SK-N-SH (cell line): ENCODE measurements around the gene OGFRL1. TPM values are rescaled to one million over a fixed set of nuclear protein-coding genes. Genes with fewer than 3 reads are reported as not detected.

ENCODE experiments used
- CTCF ChIA-PET: fragments of 300-600, 350-600 bp; formaldehyde crosslinking; extraction: SDS; loops from one replicate; lab custom pipeline; 2021; lab: Yijun Ruan, JAX
- POLR2A ChIA-PET: fragments of 350-600 bp; sonication (Branson Sonifier 250); formaldehyde crosslinking; extraction: SDS; loops from one replicate; lab custom pipeline; 2020; ENCODE audit warnings: antibody characterized with exemption, inconsistent platforms; lab: Yijun Ruan, JAX
- DNase-seq: peaks from one replicate; pipeline ENCODE4 v3.0.0; 2012
- H2AFZ ChIP-seq: fragments of 200-600 bp; sonication (generic); 2 replicates; pipeline ENCODE4 v1.8.1; 2016; ENCODE audit warnings: antibody characterized with exemption, mild to moderate bottlenecking, low read depth
- H3F3A ChIP-seq: fragments of 200-600 bp; sonication (generic); replicated peaks from 2 replicates; pipeline ENCODE3; 2016; ENCODE audit warnings: antibody characterized with exemption, mild to moderate bottlenecking; ENCODE audit not compliant: insufficient read depth
- H3K27ac ChIP-seq, 2 experiments: fragments of 200-500 bp in 1 of 2; fragments of 200-600 bp in 1 of 2; sonication (Bioruptor generic) in 1 of 2; sonication (generic), shearing (Covaris generic) in 1 of 2; 2 replicates each; pipeline versions ENCODE4 v1.5.1 to v1.6.1; 2014 to 2016; ENCODE audit warnings: low read depth in 2 of 2, inconsistent platforms in 1 of 2, low read length in 1 of 2, mild to moderate bottlenecking in 1 of 2, mixed read lengths in 1 of 2
- H3K27me3 ChIP-seq: fragments of 200-600 bp; sonication (generic), shearing (Covaris generic); 2 replicates; pipeline ENCODE4 v1.6.1; 2016; ENCODE audit warnings: mixed run types; ENCODE audit not compliant: insufficient read depth
- H3K36me3 ChIP-seq, 2 experiments: fragments of 200-500 bp in 1 of 2; fragments of 200-600 bp in 1 of 2; sonication (Bioruptor generic) in 1 of 2; sonication (generic) in 1 of 2; replicated peaks in 1 of 2; 2 replicates each; pipeline versions ENCODE3 to v1.5.1; 2014 to 2016; ENCODE audit warnings: low read length in 1 of 2, mild to moderate bottlenecking in 1 of 2; ENCODE audit not compliant: insufficient read depth in 2 of 2, control insufficient read depth in 1 of 2
- H3K4me1 ChIP-seq, 2 experiments: fragments of 200-500 bp in 1 of 2; fragments of 200-600 bp in 1 of 2; sonication (Bioruptor generic) in 1 of 2; sonication (generic), shearing (Covaris generic) in 1 of 2; 2 replicates each; pipeline versions ENCODE4 v1.5.1 to v1.6.1; 2014 to 2016; ENCODE audit warnings: low read depth in 1 of 2, low read length in 1 of 2, mixed run types in 1 of 2; ENCODE audit not compliant: insufficient read depth in 2 of 2, control insufficient read depth in 1 of 2
- H3K4me2 ChIP-seq: fragments of 200-600 bp; sonication (generic), shearing (Covaris generic); 2 replicates; pipeline ENCODE4 v1.6.1; 2017; ENCODE audit warnings: mixed run types
- H3K4me3 ChIP-seq, 2 experiments: fragments of 200-500 bp in 1 of 2; fragments of 200-600 bp in 1 of 2; sonication (Bioruptor generic) in 1 of 2; sonication (generic), shearing (Covaris generic) in 1 of 2; 2 replicates each; pipeline versions ENCODE4 v1.5.1 to v1.8.1; 2014 to 2016; ENCODE audit warnings: low read depth in 2 of 2, inconsistent platforms in 1 of 2, low read length in 1 of 2, mild to moderate bottlenecking in 1 of 2, mixed read lengths in 1 of 2, moderate library complexity in 1 of 2
- H3K79me2 ChIP-seq: fragments of 200-600 bp; sonication (generic); 2 replicates; pipeline ENCODE4 v1.8.1; 2017; ENCODE audit warnings: mild to moderate bottlenecking; ENCODE audit not compliant: insufficient read depth
- H3K9ac ChIP-seq: fragments of 200-600 bp; sonication (generic); 2 replicates; pipeline ENCODE4 v1.6.1; 2017; ENCODE audit warnings: mixed run types
- H3K9me2 ChIP-seq: fragments of 200-600 bp; sonication (generic); 2 replicates; pipeline ENCODE4 v1.6.1; 2017; ENCODE audit warnings: mixed run types
- H3K9me3 ChIP-seq: fragments of 200-600 bp; sonication (generic); 2 replicates; pipeline ENCODE4 v1.6.1; 2017; ENCODE audit warnings: mixed run types, mild to moderate bottlenecking, moderate library complexity
- H4K20me1 ChIP-seq: fragments of 200-600 bp; sonication (generic); 2 replicates; pipeline ENCODE4 v1.6.1; 2017; ENCODE audit warnings: mild to moderate bottlenecking, mixed run types; ENCODE audit not compliant: insufficient read depth
- CTCF ChIP-seq: fragments of 200-600 bp; sonication (generic); IDR thresholded peaks from 2 replicates; pipeline ENCODE4 v1.6.1; 2017; ENCODE audit warnings: antibody characterized with exemption, mild to moderate bottlenecking, moderate library complexity
- EP300 ChIP-seq, 2 experiments: IDR thresholded peaks; 2 replicates each; pipeline versions ENCODE4 v1.4.0 to v1.6.1; 2012; ENCODE audit warnings: borderline replicate concordance in 1 of 2, low read depth in 1 of 2, low read length in 1 of 2
- FOSL2 ChIP-seq: IDR thresholded peaks from 2 replicates; pipeline ENCODE4 v1.4.0; 2012; ENCODE audit warnings: low read depth, mild to moderate bottlenecking, moderate library complexity, borderline replicate concordance
- FOXJ3 ChIP-seq: sonication (generic); formaldehyde crosslinking; IDR thresholded peaks from 2 replicates; pipeline ENCODE4 v1.5.1; 2020; ENCODE audit warnings: mild to moderate bottlenecking, missing genetic modification reagents
- GABPA ChIP-seq: IDR thresholded peaks from 2 replicates; pipeline ENCODE4 v1.4.0; 2012; ENCODE audit warnings: low read depth, mild to moderate bottlenecking
- GATA2 ChIP-seq: sonication (generic); formaldehyde crosslinking; IDR thresholded peaks from 2 replicates; pipeline ENCODE4 v1.5.0; 2020; ENCODE audit warnings: mild to moderate bottlenecking, missing genetic modification reagents
- JUND ChIP-seq: IDR thresholded peaks from 2 replicates; pipeline ENCODE4 v1.4.0; 2012
- MAX ChIP-seq: IDR thresholded peaks from 2 replicates; pipeline ENCODE4 v1.4.0; 2012; ENCODE audit warnings: low read depth
- MXI1 ChIP-seq: IDR thresholded peaks from 2 replicates; pipeline ENCODE4 v1.6.1; 2012; ENCODE audit warnings: mild to moderate bottlenecking, low read depth, low read length, improper control_type of control experiment
- REST ChIP-seq: IDR thresholded peaks from 2 replicates; pipeline ENCODE4 v1.6.1; 2012; ENCODE audit warnings: mild to moderate bottlenecking, low read depth, low read length, moderate library complexity
- SMC3 ChIP-seq: IDR thresholded peaks from 2 replicates; pipeline ENCODE4 v1.6.1; 2012; ENCODE audit warnings: low read depth, low read length, improper control_type of control experiment
- WGBS: methylation state at CpG from one replicate; pipeline ENCODE4 v1.1.6; 2017; ENCODE audit warnings: low lambda C conversion rate; 5-methylcytosine and 5-hydroxymethylcytosine counted together
- polyA plus RNA-seq, 3 experiments: library from polyadenylated mRNA; depleted of rRNA; stranded (reverse); fragments of >200 nt; gene quantifications; 2 replicates each; pipeline ENCODE4 v1.2.3, GENCODE V29; 2012
- TF ChIP-seq, protein P1 (sequence below): IDR thresholded peaks from 2 replicates; pipeline ENCODE4 v1.4.0; 2012; ENCODE audit warnings: low read depth, borderline replicate concordance

Gene OGFRL1
- polyA plus RNA-seq, 1 of the 3 experiments (the other 2 are of a cell fraction), result 2.4 TPM

GRCh38 chr6:71300561-71301168 lies 12.1 kb downstream of the OGFRL1 start:
- no peak overlapping the region for H3K4me2 ChIP-seq
- H3K9me3 ChIP-seq, result no peaks in the 10 kb centered on the region

More at GRCh38 chr6:71300561-71301168, 12.1 kb downstream of the OGFRL1 start:
- no peak overlapping the region for H3K4me3 ChIP-seq
- H3K27ac ChIP-seq, result no peak overlapping the region
- peaks cover 19 to 23% of the 10 kb centered on the region in 2 experiments for H3K36me3 ChIP-seq
- POLR2A ChIA-PET, result no interaction called here
- CTCF ChIA-PET, result no interaction called here
- H3K9ac ChIP-seq, result no peak overlapping the region
- no peak for DNase-seq
- TF ChIP-seq MXI1 (no peak), FOXJ3 (CRISPR knock-in tag) (no peak), GATA2 (no peak), GABPA (no peak), CTCF (no peak), EP300 (IDR thresholded peaks at IDR 0.05; ENCODE audit: borderline replicate concordance in 1 of 2, low read depth in 1 of 2, low read length in 1 of 2) (no peak), MAX (no peak), JUND (no peak), SMC3 (no peak), REST (no peak), FOSL2 (no peak)
- TF ChIP-seq, protein P1, sequence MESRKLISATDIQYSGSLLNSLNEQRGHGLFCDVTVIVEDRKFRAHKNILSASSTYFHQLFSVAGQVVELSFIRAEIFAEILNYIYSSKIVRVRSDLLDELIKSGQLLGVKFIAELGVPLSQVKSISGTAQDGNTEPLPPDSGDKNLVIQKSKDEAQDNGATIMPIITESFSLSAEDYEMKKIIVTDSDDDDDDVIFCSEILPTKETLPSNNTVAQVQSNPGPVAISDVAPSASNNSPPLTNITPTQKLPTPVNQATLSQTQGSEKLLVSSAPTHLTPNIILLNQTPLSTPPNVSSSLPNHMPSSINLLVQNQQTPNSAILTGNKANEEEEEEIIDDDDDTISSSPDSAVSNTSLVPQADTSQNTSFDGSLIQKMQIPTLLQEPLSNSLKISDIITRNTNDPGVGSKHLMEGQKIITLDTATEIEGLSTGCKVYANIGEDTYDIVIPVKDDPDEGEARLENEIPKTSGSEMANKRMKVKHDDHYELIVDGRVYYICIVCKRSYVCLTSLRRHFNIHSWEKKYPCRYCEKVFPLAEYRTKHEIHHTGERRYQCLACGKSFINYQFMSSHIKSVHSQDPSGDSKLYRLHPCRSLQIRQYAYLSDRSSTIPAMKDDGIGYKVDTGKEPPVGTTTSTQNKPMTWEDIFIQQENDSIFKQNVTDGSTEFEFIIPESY, result no peak
- no peaks in the 10 kb centered on the region for H3K9me2 ChIP-seq
- H3K4me1 ChIP-seq, result peaks cover 0 to 2% of the 10 kb centered on the region in 2 experiments; a peak in 1 of 4 replicates
- no peaks in the 10 kb centered on the region for H3K79me2 ChIP-seq
- no peaks in the 10 kb centered on the region for H3F3A ChIP-seq
- no peak overlapping the region for H2AFZ ChIP-seq
- no peaks in the 10 kb centered on the region for H3K27me3 ChIP-seq
- no peaks in the 10 kb centered on the region for H4K20me1 ChIP-seq
- WGBS, result 95% methylated on average over 4 of the region's 4 CpGs
